Large intestine (tissue), 3 donors: Measurements from ENCODE around the gene LFNG. TPM values are rescaled to one million over a fixed set of nuclear protein-coding genes. Genes with fewer than 3 reads are reported as not detected.
A peak's percentile ranks its signal among the peaks of the same experiment; 100 is the strongest.

ENCODE experiments used
- DNase-seq, 2 donors: peaks; one replicate each; pipeline versions ENCODE4 v3.0.0 to v3.0.0-alpha.2; 2013
- H3K27ac ChIP-seq: one replicate; pipeline ENCODE4 v1.5.1; 2013; ENCODE audit warnings: low read length
- H3K27me3 ChIP-seq: 2 replicates; pipeline ENCODE4 v1.6.1; 2013; ENCODE audit warnings: low read length; ENCODE audit not compliant: control insufficient read depth, insufficient read depth
- H3K36me3 ChIP-seq: 2 replicates; pipeline ENCODE4 v1.6.1; 2013; ENCODE audit warnings: low read length; ENCODE audit not compliant: control insufficient read depth, insufficient read depth
- H3K4me1 ChIP-seq: one replicate; pipeline ENCODE4 v1.6.1; 2013; ENCODE audit warnings: low read length; ENCODE audit not compliant: control insufficient read depth, insufficient read depth
- H3K4me3 ChIP-seq: one replicate; pipeline ENCODE4 v1.5.1; 2013; ENCODE audit warnings: low read length
- H3K9me3 ChIP-seq: one replicate; pipeline ENCODE4 v1.6.1; 2013; ENCODE audit warnings: mild to moderate bottlenecking, low read depth, low read length, moderate library complexity; ENCODE audit not compliant: control insufficient read depth
- WGBS: methylation state at CpG from one replicate; pipeline ENCODE4 v1.1.5; 2013; ENCODE audit warnings: low lambda C conversion rate; ENCODE audit not compliant: insufficient coverage; 5-methylcytosine and 5-hydroxymethylcytosine counted together
- polyA plus RNA-seq: library from polyadenylated mRNA; unstranded; fragments of 120-200 nt; gene quantifications from one replicate; pipeline ENCODE4 v1.2.1, GENCODE V29; 2013

LFNG gene
- polyA plus RNA-seq, 1 donor = 27.3 TPM

- no CpG with 5 or more reads among the region's 25 CpGs for WGBS
- no peak overlapping the region for H3K27ac ChIP-seq
- peaks cover under 1% of the 10 kb centered on the region for H3K4me1 ChIP-seq
- H3K36me3 ChIP-seq = no peaks in the 10 kb centered on the region
- no peak overlapping the region for H3K4me3 ChIP-seq
- H3K27me3 ChIP-seq = peaks cover 2% of the 10 kb centered on the region
- DNase-seq = no peak
- H3K9me3 ChIP-seq = no peaks in the 10 kb centered on the region
Observed at GRCh38 chr7:2503056-2503941, 16.3 kb upstream of the LFNG start.

GRCh38 chr7:2504128-2504888 is 15.3 kb upstream of the LFNG start:
- H3K36me3 ChIP-seq = no peaks in the 10 kb centered on the region
- no peak overlapping the region for H3K4me3 ChIP-seq
- no peak for DNase-seq
- H3K27me3 ChIP-seq = peaks cover 10% of the 10 kb centered on the region
- peaks cover 2% of the 10 kb centered on the region for H3K9me3 ChIP-seq
- peaks cover 5% of the 10 kb centered on the region for H3K4me1 ChIP-seq
- H3K27ac ChIP-seq = no peak overlapping the region
- no CpG with 5 or more reads among the region's 21 CpGs for WGBS

DNA sequence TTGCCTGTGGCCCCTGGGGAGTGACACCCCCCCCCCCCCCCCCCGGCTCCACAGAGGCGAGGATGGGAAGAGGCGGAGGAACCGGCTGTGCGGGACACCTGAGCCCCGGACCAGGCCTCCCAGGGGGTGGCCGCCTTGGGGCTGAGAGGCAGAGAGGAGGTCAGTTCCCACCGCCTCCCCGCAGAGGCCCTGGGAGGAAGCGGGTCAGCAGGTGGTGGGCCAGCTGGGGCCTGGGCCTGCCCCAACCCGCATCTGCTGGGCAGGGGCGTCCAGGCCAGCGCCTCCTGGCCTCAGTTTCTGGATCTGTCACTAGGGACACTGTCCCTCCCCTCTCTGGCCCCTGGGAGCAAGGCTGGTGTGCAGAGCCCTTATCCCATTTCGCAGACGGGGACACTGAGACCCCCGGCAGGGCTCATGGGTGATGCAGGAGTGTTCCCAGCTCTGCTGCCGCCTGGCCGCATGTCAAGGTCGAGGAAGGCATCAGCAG is 14.6 kb upstream of the LFNG start:
- Histone ChIP-seq H3K27me3 (peaks cover 17% of the 10 kb centered on the region), H3K4me3 (no peak overlapping the region), H3K4me1 (peaks cover 5% of the 10 kb centered on the region), H3K27ac (no peak overlapping the region), H3K36me3 (no peaks in the 10 kb centered on the region), H3K9me3 (peaks cover 5% of the 10 kb centered on the region)
- DNase-seq = no peak
- WGBS = no CpG with 5 or more reads among the region's 19 CpGs

DNA sequence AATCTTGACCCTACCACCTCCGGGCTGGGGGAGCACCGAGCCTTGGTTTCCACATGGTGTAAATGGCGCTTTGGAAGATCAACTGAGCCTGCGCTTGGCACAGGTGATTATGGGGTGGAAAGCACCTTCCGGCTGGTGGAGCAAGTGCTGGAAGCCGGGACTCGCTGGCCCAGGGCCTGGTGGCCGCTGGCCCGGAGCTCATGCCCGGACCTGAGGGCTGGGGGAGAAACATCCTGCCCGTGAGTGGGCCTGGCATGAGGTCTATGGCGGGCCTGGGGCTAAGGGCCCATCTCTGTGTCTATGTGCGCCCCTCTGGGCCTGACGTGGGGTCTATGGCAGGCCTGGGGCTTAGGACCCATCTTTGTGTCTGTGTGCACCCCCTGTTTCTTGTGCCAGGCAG is 14.2 kb upstream of the LFNG start:
- WGBS = no CpG with 5 or more reads among the region's 14 CpGs
- Histone ChIP-seq H3K27me3 (peaks cover 21% of the 10 kb centered on the region), H3K9me3 (peaks cover 5% of the 10 kb centered on the region), H3K36me3 (no peaks in the 10 kb centered on the region), H3K4me3 (no peak overlapping the region), H3K4me1 (peaks cover 5% of the 10 kb centered on the region), H3K27ac (no peak overlapping the region)
- DNase-seq = no peak

- no peak overlapping the region for H3K4me3 ChIP-seq
- peaks cover 8% of the 10 kb centered on the region for H3K9me3 ChIP-seq
- H3K36me3 ChIP-seq = no peaks in the 10 kb centered on the region
- WGBS = no CpG with 5 or more reads among the region's 26 CpGs
- H3K27me3 ChIP-seq = peaks cover 39% of the 10 kb centered on the region
- DNase-seq = no peak
- peaks cover 20% of the 10 kb centered on the region for H3K4me1 ChIP-seq
- no peak overlapping the region for H3K27ac ChIP-seq
Observed at GRCh38 chr7:2507208-2507916, 12.2 kb upstream of the LFNG start.

DNA sequence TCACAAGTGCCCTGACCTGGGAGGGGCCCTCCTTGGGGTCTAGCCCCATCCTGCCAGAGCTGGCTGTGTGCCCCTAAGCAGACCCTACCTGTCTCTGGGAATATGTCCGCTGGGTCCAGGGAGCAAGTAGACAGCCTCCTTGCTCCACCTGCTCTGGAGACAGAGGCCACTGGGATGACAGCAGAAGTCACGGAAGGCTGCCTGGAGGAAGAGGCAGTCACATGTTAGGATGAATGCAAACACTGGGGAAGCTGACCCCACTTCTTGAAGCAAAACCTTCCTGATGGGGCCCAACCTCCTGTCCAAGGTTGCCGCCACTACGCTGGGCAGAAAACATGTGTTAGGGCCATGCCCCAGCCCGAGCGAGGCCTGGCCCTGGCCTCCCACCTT is 11.7 kb upstream of the LFNG start:
- WGBS = no CpG with 5 or more reads among the region's 6 CpGs
- Histone ChIP-seq H3K27ac (no peak overlapping the region), H3K36me3 (no peaks in the 10 kb centered on the region), H3K9me3 (peaks cover 8% of the 10 kb centered on the region), H3K4me1 (peaks cover 20% of the 10 kb centered on the region), H3K27me3 (peaks cover 40% of the 10 kb centered on the region), H3K4me3 (no peak overlapping the region)
- DNase-seq = no peak

- H3K4me3 ChIP-seq = no peak overlapping the region
- peak in 1 of 2 donors; percentile 32 for DNase-seq
- H3K36me3 ChIP-seq = no peaks in the 10 kb centered on the region
- peaks cover 40% of the 10 kb centered on the region for H3K27me3 ChIP-seq
- no CpG with 5 or more reads among the region's 43 CpGs for WGBS
- peaks cover 8% of the 10 kb centered on the region for H3K9me3 ChIP-seq
- peaks cover 20% of the 10 kb centered on the region for H3K4me1 ChIP-seq
- H3K27ac ChIP-seq = no peak overlapping the region
Observed at GRCh38 chr7:2508327-2509215, 11.0 kb upstream of the LFNG start.

DNA sequence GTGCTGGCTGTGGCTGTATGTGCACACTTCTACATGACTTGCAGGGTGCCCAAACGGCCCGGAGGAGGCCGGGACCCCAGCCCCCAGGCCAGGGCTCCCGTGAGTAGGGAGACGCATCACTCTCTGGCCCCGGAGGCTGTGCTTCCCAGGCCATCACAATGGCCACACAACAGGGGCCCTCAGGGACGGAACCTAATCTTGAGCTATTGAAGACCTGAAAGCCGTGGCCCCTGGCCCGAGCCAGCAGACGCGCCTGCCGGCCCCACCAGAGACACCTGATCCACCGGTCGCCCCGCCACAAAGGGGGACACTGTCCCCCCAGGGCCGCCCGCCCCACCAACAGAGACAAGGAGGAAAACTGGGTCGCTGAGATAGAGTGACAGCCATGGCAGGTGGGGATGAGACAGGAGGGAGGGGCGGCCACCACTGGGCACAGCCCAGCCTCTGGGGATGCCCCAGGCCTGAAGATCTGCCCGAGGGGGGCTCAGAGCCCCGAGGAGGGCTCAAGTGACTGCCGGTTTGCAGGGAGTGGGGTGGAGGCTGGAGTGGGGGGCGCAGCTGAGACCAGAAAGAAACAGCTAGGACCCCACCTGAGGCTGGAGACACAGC is 10.2 kb upstream of the LFNG start:
- Histone ChIP-seq H3K4me3 (no peak overlapping the region), H3K4me1 (peaks cover 20% of the 10 kb centered on the region), H3K36me3 (no peaks in the 10 kb centered on the region), H3K9me3 (peaks cover 8% of the 10 kb centered on the region), H3K27me3 (peaks cover 40% of the 10 kb centered on the region), H3K27ac (no peak overlapping the region)
- no peak for DNase-seq
- no CpG with 5 or more reads among the region's 23 CpGs for WGBS

- Histone ChIP-seq H3K27me3 (peaks cover 40% of the 10 kb centered on the region), H3K27ac (no peak overlapping the region), H3K4me3 (no peak overlapping the region), H3K9me3 (peaks cover 8% of the 10 kb centered on the region), H3K36me3 (no peaks in the 10 kb centered on the region), H3K4me1 (peaks cover 20% of the 10 kb centered on the region)
- no CpG with 5 or more reads among the region's 13 CpGs for WGBS
- DNase-seq = no peak
Observed at GRCh38 chr7:2510130-2510776, 9.3 kb upstream of the LFNG start.
